Panc1 (cell line): ENCODE measurements around the gene KLK15. TPM values are rescaled to one million over a fixed set of nuclear protein-coding genes. Genes with fewer than 3 reads are reported as not detected.

Source experiments
- ATAC-seq: fragments of 200-7000 bp; cut with Tn5 transposase; 2 replicates; pipeline ENCODE4 v1.9.1; 2020; ENCODE audit warnings: mild to moderate bottlenecking, moderate library complexity
- BruUV-seq: library from RNA; stranded (reverse); fragments of 400-500 nt; replicated peaks from 2 replicates; lab custom pipeline; 2021; lab: Mats Ljungman, UMichigan
- CTCF ChIA-PET: fragments of 300-600 bp; sonication (Branson Sonifier 250); formaldehyde crosslinking; loops from one replicate; lab custom pipeline; 2022; ENCODE audit warnings: antibody characterized with exemption; lab: Charles Lee
- POLR2A ChIA-PET: fragments of 300-600 bp; sonication (Branson Sonifier 250); formaldehyde crosslinking; loops from one replicate; lab custom pipeline; 2022; ENCODE audit warnings: antibody characterized with exemption; lab: Charles Lee
- DNase-seq: peaks from one replicate; pipeline ENCODE4 v3.0.0-alpha.2; 2010; ENCODE audit warnings: low read depth, low spot score
- H3K27ac ChIP-seq: 2 replicates; pipeline ENCODE4 v1.5.1; 2011; ENCODE audit warnings: mild to moderate bottlenecking, low read length, inconsistent platforms
- H3K27me3 ChIP-seq: fragments of 200-500 bp; sonication (Bioruptor generic); 2 replicates; pipeline ENCODE4 v1.6.0; 2014; ENCODE audit warnings: low read length, inconsistent platforms; ENCODE audit not compliant: control insufficient read depth, insufficient read depth
- H3K36me3 ChIP-seq: fragments of 200-500 bp; sonication (Bioruptor generic); 2 replicates; pipeline ENCODE4 v1.5.1; 2014; ENCODE audit warnings: inconsistent platforms, mild to moderate bottlenecking, low read length, moderate library complexity; ENCODE audit not compliant: control insufficient read depth, insufficient read depth
- H3K4me1 ChIP-seq: 2 replicates; pipeline ENCODE4 v1.5.1; 2011; ENCODE audit warnings: inconsistent platforms, mild to moderate bottlenecking, low read length, moderate library complexity; ENCODE audit not compliant: control insufficient read depth, insufficient read depth
- H3K4me3 ChIP-seq, 2 experiments: 2 replicates each; pipeline ENCODE4 v1.5.1; 2011 to 2012; ENCODE audit warnings: low read depth in 2 of 2, low read length in 2 of 2, mild to moderate bottlenecking in 2 of 2, inconsistent platforms in 1 of 2, moderate library complexity in 1 of 2
- H3K9me3 ChIP-seq: fragments of 200-500 bp; sonication (Bioruptor generic); 2 replicates; pipeline ENCODE4 v1.5.1; 2014; ENCODE audit warnings: low read depth, mild to moderate bottlenecking, inconsistent platforms, low read length, moderate library complexity; ENCODE audit not compliant: control insufficient read depth, insufficient read depth
- CTCF ChIP-seq: fragments of 450-650 bp; IDR thresholded peaks from 2 replicates; pipeline ENCODE4 v1.5.1; 2017; ENCODE audit warnings: mild to moderate bottlenecking
- POLR2AphosphoS5 ChIP-seq: IDR thresholded peaks from 2 replicates; pipeline ENCODE4 v1.6.1; 2012; ENCODE audit warnings: mild to moderate bottlenecking, low read depth, low read length, moderate library complexity
- REST ChIP-seq, 2 experiments: IDR thresholded peaks; 2 replicates each; pipeline ENCODE4 v1.6.1; 2011 to 2012; ENCODE audit warnings: low read depth in 2 of 2, control low read depth in 1 of 2, low read length in 1 of 2, mild to moderate bottlenecking in 1 of 2, moderate library complexity in 1 of 2; ENCODE audit not compliant: insufficient read depth in 1 of 2
- SIN3A ChIP-seq: IDR thresholded peaks from 2 replicates; pipeline ENCODE4 v1.6.1; 2012; ENCODE audit warnings: low read depth, mild to moderate bottlenecking, low read length, moderate library complexity, borderline replicate concordance; ENCODE audit not compliant: insufficient read depth
- TCF7L2 ChIP-seq: IDR thresholded peaks from 2 replicates; pipeline ENCODE4 v1.6.1; 2011; ENCODE audit warnings: mild to moderate bottlenecking, low read depth, low read length, inconsistent platforms
- in situ Hi-C: cut with HindIII; loops from 2 replicates; pipeline ENCODE4 v1.10.0; 2016; ENCODE audit warnings: low sequenced_read_pairs, low pct_unique_long_range_greater_than_20kb
- intact Hi-C: fragments of 100-400 bp; cut with micrococcal nuclease; formaldehyde crosslinking; loops from one replicate; pipeline ENCODE4 v1.10.0; 2022; ENCODE audit not compliant: unreplicated experiment
- total RNA-seq: library from RNA; stranded (reverse); gene quantifications from one replicate; pipeline ENCODE4 v1.2.1, GENCODE V29; 2021; ENCODE audit not compliant: unreplicated experiment

KLK15 gene
- total RNA-seq, 1 experiment from 2014 or later, result not detected

GRCh38 chr19:50859849-50860248, 26.5 kb upstream of the KLK15 start:
- ATAC-seq, result no peak
- no peaks in the 10 kb centered on the region for H3K4me1 ChIP-seq
- no peak overlapping the region for H3K27ac ChIP-seq
- in situ Hi-C loops, result no loop called here
- DNase-seq, result no peak
- POLR2A ChIA-PET, result no interaction called here
- TF ChIP-seq POLR2AphosphoS5, result no peak
- TF ChIP-seq SIN3A, result no peak
- TF ChIP-seq CTCF, result no peak
- TF ChIP-seq REST (IDR thresholded peaks at IDR 0.05; ENCODE audit: insufficient read depth in 1 of 2, low read depth in 2 of 2, low read length in 1 of 2), result no peak
- no peak for TF ChIP-seq TCF7L2
- H3K36me3 ChIP-seq, result no peaks in the 10 kb centered on the region
- CTCF ChIA-PET, result no interaction called here
- no peak overlapping the region for H3K4me3 ChIP-seq
- no TSS peak for BruUV-seq
- no peaks in the 10 kb centered on the region for H3K9me3 ChIP-seq
- H3K27me3 ChIP-seq, result peaks cover 2% of the 10 kb centered on the region; the same call in 1 of the 2 replicates
- intact Hi-C loops, result no loop called here

GRCh38 chr19:50858886-50859285, 25.5 kb upstream of the KLK15 start:
- Histone ChIP-seq H3K27ac (no peak overlapping the region), H3K9me3 (no peaks in the 10 kb centered on the region), H3K4me3 (no peak overlapping the region), H3K4me1 (no peaks in the 10 kb centered on the region), H3K27me3 (no peaks in the 10 kb centered on the region; the same call in 1 of the 2 replicates), H3K36me3 (no peaks in the 10 kb centered on the region)
- DNase-seq (no peak), ATAC-seq (no peak)
- TF ChIP-seq CTCF (no peak), SIN3A (no peak), POLR2AphosphoS5 (no peak), TCF7L2 (no peak), REST (IDR thresholded peaks at IDR 0.05; ENCODE audit: insufficient read depth in 1 of 2, low read depth in 2 of 2, low read length in 1 of 2) (no peak)
- in situ Hi-C loops (no loop called here), intact Hi-C loops (no loop called here)
- ChIA-PET POLR2A (no interaction called here), CTCF (no interaction called here)
- BruUV-seq, result no TSS peak
